ENCODE measurements around the gene CASS4.
A peak's percentile ranks its signal among the peaks of the same experiment; 100 is the strongest.

CASS4 gene

DNA sequence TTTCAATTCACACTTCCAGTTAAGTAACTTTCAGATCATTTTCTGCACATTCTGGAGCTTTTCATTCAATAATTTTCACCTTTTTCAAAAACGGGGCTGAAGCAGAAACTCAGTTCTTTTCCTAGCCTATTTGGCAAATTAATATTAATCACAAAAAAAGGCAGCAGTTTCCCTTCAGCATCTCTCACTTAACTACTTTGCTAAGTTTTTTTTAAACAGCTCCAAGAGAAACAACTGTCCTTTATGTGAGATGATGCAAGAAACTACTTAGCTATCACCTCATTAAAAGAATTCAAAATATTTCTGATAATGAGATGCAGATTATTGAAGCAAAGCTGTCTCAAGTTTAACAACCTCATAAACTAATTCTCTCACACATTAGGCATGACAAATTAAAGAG is 11.8 kb downstream of the CASS4 start:
- no peak for DNase-seq

DNA sequence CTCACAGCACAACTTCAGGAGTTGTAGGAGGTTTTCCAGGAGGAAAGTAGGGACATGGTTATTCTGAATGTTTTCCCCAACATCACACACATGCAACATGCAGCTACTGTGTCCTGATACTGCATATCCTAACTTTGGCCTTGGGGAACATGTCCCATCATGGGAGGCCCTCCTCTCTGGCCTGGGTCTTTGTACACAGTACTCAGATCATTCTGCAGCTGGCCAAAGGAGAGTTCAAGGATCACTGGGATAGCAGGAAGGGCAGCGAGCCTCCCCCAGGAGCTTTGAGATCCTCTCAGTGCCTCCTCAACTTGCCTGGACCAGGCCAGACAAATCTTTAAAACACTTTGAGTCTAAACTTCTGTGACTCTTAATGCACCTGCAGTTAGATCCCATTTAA is 12.9 kb downstream of the CASS4 start:
- no peak for DNase-seq

DNA sequence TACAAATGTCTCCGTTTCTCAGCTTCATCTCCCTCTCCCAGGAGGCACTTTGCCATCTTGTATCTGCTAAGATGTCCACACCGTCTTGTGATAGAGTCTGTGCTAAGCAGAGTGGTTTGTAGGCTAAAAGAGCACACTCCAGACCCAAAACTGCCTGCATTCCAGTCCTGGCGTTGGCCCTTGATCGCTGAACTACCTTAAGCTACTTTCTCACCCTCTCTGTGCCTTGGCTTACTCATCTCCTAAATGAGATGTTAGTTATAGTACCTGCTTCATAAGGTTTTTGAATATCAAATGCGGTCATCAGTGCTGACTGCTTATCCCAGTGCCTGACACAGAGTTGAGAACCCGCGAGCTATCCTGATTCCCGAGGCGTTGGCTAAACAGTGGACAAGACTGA is 14.0 kb downstream of the CASS4 start:
- DNase-seq, result no peak

DNA sequence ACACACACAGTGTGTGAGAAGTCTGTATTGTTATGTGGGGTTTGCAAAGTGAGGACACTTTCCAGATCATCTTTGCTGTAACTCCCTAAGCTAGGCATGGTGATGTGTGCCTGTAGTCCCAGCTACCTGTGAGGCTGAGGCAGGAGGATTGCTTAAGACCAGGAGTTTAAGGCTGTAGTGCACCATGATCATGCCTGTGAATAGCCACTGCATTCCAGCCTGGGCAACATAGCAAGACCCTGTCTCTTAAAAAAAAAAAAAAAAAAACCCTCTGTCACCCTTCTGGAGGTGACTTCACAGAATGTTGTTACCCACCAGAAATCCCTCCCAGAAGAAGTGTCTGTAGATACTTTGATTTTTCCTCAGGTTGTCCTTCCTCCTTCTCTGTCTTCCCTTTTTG is 14.9 kb downstream of the CASS4 start:
- no peak for DNase-seq

DNA sequence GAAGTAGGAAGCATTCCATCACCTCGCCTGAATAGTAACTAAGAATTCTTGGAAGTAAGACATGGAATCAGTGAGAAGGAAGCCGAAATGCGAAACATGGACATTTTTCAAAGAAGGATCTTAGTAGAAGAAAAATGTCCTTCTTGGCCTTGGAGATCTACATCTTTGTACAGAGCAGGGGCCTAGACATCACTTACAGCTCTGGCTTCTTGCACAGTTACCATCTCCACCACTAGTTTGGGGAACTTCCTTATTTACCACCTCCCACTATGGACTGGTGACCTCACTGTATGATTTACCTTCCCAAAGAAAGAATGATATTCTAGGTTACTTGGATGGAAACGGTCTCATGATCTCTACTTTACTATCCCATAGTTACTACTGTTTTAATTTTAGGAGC is 15.7 kb downstream of the CASS4 start:
- no peak for DNase-seq

GRCh38 chr20:56428410-56428809 is 16.4 kb downstream of the CASS4 start:
- no peak for DNase-seq

GRCh38 chr20:56428881-56429280 is 16.8 kb downstream of the CASS4 start:
- no peak for DNase-seq

DNA sequence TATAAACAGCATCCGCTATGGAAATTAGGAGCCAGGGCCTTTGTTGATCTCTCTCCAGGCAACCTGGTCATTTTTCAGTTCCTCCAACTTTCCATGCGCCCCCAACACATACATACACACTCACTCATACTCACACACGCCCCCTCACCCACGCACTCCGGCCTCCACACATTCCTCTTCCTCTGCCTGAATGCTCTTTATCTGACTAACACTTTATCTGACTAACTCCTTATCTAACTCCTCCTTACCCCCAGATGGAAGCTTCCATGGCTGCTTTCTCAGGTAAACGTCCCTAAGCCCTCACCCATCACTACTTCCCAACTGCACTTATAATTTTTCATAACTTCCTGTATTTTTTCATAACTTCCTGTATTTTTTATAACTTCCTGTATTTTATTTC is 17.4 kb downstream of the CASS4 start:
- DNase-seq, result no peak

DNA sequence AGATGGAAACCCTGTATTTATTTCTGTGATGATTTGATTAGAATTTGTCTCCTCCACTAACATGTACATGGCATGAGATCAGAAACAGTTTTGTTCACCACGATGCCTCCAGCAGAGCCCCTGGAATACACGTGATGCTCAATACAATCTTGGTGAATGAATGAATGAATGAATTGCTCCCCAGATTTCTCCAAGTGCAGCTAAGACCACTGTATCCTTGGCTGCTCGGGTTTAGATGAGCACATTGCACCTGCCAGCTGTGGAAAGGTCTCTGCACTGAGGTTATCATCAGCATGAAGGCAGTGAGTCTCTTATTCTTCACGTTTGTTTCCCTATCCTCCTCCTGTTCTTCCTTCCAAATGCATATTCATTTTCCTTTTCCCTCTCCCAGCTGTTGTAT is 17.9 kb downstream of the CASS4 start:
- DNase-seq, result no peak

GRCh38 chr20:56430461-56430860 is 18.4 kb downstream of the CASS4 start:
- DNase-seq, result no peak

GRCh38 chr20:56430957-56431356 is 18.9 kb downstream of the CASS4 start:
- no peak for DNase-seq

- DNase-seq, result no peak
These were observed 19.4 kb downstream of the CASS4 start for GRCh38 chr20:56431471-56431870.

GRCh38 chr20:56433221-56433879 is 21.3 kb downstream of the CASS4 start:
- no peak for DNase-seq

GRCh38 chr20:56433880-56434255 is 21.8 kb downstream of the CASS4 start:
- DNase-seq, result no peak

GRCh38 chr20:56437196-56437960 is 25.3 kb downstream of the CASS4 start:
- DNase-seq, result no peak

DNA sequence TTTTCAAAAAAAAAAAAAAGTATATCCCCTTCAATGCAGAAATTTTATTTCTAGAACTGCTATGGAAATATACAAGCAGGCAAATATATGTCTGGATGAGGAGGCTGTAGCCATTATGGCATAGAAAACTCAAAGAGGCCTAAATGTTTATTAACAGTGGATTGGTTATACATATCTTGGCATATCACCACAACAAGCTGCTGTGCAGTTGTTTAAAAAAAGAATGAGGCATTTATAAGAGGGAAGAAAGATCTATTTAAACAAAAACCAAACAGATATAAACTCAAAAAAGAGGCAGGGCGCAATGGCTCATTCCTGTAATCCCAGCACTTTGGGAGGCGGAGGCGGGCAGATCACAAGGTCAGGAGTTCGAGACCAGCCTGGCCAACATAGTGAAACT is 26.2 kb downstream of the CASS4 start:
- no peak for DNase-seq

- peak; percentile 80 for DNase-seq
These were observed 27.8 kb downstream of the CASS4 start for GRCh38 chr20:56439771-56440291.

DNA sequence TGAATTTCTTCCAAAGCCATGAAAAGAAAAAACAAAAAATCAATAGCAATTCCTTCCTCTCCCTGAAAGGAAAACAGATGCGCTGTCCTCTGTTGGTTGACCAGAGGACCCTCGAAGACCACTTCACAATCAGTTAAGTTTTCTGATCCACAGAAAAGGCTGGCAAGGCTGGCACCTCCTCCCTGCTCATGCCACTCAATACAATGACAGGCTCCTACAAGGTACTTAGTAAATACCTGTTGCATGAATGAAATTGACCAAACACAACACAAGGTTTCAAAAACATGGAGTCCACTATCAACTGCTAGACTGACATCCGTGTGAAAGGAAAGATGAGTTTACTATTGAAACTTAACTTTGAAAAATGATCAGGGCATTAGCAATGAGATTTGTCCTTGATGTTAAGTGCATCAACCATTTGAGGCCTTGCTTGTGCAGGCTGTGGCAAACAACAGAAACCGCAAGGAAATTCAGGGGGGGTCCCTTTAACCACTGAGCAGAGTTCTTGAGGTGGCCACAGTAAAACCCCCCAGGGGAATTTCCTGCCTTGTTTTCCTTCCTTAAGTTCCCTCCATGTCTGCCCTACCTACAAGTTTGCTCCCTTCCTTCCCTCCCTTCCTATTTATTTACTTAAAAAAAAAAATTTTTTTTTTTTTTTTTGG is 28.4 kb downstream of the CASS4 start:
- no peak for DNase-seq

DNA sequence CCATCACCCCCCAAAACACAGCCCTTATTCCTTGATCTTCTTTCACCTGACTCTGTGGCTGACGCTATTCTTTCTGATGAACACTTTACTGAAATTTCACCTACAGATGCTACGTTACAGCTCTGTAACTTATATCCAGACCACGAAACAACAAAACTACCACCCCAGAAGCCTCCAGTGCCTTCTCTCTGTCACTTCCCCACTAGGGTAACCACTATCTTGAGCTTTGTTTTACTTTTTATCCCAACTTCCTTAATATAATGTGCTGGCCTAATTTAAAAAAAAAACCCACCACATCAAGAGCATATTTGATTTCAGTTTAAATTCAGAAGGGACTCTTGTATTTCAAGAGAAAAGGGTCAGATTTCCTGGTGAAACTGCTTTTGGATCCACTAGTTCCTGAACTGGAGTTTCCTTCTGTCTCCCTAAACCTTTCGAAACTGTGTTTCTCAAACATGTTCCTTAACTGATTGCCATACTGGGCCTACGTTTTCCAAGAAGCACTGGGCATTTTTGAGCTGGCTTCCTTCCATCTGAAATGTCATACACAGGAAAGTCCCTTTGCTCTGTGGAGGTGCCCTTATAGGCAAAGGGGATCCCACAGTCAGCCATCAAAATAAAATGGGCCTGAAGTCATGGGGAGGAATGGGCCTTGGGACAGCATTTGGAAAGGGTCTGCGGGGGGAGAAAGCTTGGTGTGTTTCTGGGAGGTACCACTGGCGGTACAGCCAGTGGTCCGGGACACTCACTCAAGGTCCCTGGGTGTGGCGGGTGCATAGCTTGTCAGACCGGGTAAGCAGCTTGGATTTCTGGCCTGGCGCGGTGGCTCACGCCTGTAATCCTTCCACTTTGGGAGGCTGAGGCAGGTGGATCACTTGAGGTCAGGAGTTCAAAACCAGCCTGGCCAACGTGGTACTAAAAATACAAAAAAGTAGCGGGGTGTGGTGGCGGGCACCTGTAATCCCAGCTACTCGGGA is 30.6 kb downstream of the CASS4 start:
- DNase-seq, result no peak

DNA sequence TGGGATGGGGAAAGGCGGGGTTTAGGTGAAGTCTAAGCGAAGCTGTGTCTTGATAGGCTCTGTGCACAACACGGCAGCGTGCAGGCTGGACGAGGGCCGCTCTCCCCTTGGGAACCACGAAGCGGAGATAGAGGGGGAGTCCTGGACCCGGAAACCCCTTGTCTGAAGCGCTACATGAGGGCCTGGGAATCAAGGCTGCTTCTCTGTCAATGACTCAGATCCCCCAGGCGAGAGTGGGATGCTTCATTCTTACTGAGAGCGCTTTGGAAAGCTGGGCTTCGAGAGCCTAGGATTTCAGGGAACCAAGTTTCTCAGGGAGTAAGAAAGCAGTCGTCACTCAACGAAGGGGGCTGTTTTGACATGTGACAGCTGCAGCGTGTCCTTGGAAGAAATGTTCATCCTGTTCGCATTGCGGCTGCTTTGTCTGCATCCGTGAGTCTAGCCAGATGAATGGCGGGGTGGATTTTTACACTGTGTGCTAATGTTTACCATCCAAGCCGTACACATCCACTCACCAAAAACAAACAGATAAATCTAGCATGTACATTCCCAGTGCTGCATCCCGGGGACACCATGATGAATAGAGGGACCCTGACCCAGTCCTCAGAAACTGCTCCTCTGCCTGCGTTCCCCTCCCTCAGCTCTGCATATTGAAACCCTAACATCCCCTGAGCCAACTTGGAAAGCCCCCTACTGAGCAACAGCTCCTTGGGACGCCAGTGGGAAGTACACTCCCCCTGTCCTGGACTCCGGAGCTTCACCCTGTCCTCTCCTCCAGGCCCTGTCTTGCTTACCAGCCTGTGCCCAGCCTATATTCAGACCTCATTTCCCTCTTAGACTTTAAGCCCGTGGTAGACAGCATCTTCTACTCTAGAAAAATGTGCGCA is 31.8 kb downstream of the CASS4 start:
- no peak for DNase-seq

DNA sequence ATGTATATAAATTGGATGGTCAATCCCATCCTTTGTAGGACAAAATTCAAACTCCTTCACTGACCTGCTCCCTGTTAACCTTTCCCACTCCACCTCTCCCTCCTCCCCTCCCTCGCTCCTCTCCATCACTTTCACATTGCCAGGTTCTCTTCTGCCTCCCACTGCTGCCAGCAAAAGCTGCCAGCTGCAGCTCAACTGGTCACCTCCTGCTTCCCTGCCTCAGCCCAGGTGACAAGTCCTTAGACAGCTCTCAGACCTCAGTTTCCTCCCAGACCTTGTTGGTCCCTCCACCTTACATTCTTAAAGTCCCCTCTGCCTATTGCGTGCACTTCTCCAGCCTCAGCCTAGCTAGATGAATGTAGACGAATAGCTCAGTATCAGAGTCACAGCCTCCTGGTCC is 33.1 kb downstream of the CASS4 start:
- no peak for DNase-seq

DNA sequence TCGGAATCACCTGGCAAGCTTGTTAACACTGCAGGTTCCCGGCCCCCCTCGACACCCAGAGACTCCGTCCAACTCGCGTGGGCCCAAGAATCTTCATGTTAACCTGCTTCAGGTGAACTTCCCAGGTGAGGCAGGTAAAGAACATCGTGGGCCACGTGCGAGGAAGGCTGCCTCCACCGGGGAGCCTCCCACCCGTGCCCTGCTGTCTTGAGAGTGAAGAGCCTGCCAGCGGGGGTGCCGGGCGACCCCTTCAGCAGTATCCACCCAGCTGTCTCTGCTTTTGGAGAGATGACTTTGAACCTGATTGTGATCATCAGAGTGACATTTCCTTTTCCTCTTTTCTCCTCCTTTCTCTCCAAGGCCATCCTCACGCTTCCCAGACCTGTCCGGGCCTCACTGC is 33.5 kb downstream of the CASS4 start:
- DNase-seq, result no peak

Data from right forelimb (tissue), 1 donor.